ENCODE data around the gene NSUN3.
A peak's percentile ranks its signal among the peaks of the same experiment; 100 is the strongest.

Gene NSUN3

GRCh38 chr3:94024385-94024784 is 38.5 kb upstream of the NSUN3 start:
- no peak overlapping the region for H2BK12ac ChIP-seq (ENCODE audit: low read length in 2 of 2)
- peaks cover 2% of the 10 kb centered on the region for H3K79me1 ChIP-seq (replicated peaks; ENCODE audit: low read length, poor library complexity, severe bottlenecking)
- no peak overlapping the region for H3K4me2 ChIP-seq (ENCODE audit: low read length, poor library complexity, severe bottlenecking)
- H2AK5ac ChIP-seq (ENCODE audit: low read length, severe bottlenecking) = no peak overlapping the region
- DNase-seq = no peak
- H3K27me3 ChIP-seq (ENCODE audit: control insufficient read depth in 1 of 2, insufficient read depth in 1 of 2, low read length in 2 of 2) = no peaks in the 10 kb centered on the region
- no peak overlapping the region for H4K8ac ChIP-seq (ENCODE audit: low read length)
- no peaks in the 10 kb centered on the region for H3K4me1 ChIP-seq (ENCODE audit: control insufficient read depth, insufficient read depth, low read depth, low read length)
- no peak overlapping the region for H2AFZ ChIP-seq (ENCODE audit: low read depth, low read length)
- H2BK5ac ChIP-seq (ENCODE audit: low read depth, low read length, poor library complexity, severe bottlenecking) = no peak overlapping the region
- no peak overlapping the region for H3K4ac ChIP-seq (ENCODE audit: low read depth in 1 of 2, low read length in 2 of 2)
- peak overlapping the region; percentile 5 for H2BK120ac ChIP-seq (ENCODE audit: low read depth, low read length)
- no peak overlapping the region for H3K14ac ChIP-seq (ENCODE audit: low read length in 2 of 2)
- no peak overlapping the region for H3K18ac ChIP-seq (ENCODE audit: low read depth in 1 of 2, low read length in 2 of 2)
- H3K27ac ChIP-seq (ENCODE audit: low read length, poor library complexity, severe bottlenecking) = no peak overlapping the region
- 100% methylated on average over 1 of the region's 3 CpGs for WGBS
- no peak overlapping the region for H3K4me3 ChIP-seq (ENCODE audit: insufficient read depth in 1 of 2, low read depth in 1 of 2, low read length in 2 of 2)
- no peak overlapping the region for H3K23ac ChIP-seq (ENCODE audit: low read length in 2 of 2)
- no peaks in the 10 kb centered on the region for H3K36me3 ChIP-seq (ENCODE audit: control insufficient read depth in 1 of 2, insufficient read depth in 2 of 2, low read depth in 1 of 2, low read length in 2 of 2)
- no peak overlapping the region for H4K91ac ChIP-seq (ENCODE audit: low read length)
- peak overlapping the region; percentile 76 for H3K9ac ChIP-seq (ENCODE audit: low read length)
- no peaks in the 10 kb centered on the region for H3K9me3 ChIP-seq (ENCODE audit: control insufficient read depth, low read length)
- no peak overlapping the region for H2BK15ac ChIP-seq (ENCODE audit: low read depth, poor library complexity, severe bottlenecking)

GRCh38 chr3:94026623-94027022 is 36.2 kb upstream of the NSUN3 start:
- Histone ChIP-seq H3K4me1 (ENCODE audit: control insufficient read depth, insufficient read depth, low read depth, low read length) (no peaks in the 10 kb centered on the region), H3K4ac (ENCODE audit: low read depth in 1 of 2, low read length in 2 of 2) (no peak overlapping the region), H3K9me3 (ENCODE audit: control insufficient read depth, low read length) (no peaks in the 10 kb centered on the region), H2AK5ac (ENCODE audit: low read length, severe bottlenecking) (no peak overlapping the region), H2BK15ac (ENCODE audit: low read depth, poor library complexity, severe bottlenecking) (no peak overlapping the region), H3K14ac (ENCODE audit: low read length in 2 of 2) (no peak overlapping the region), H3K18ac (ENCODE audit: low read depth in 1 of 2, low read length in 2 of 2) (no peak overlapping the region), H4K91ac (ENCODE audit: low read length) (no peak overlapping the region), H3K27ac (ENCODE audit: low read length, poor library complexity, severe bottlenecking) (no peak overlapping the region), H2BK120ac (ENCODE audit: low read depth, low read length) (no peak overlapping the region), H2BK5ac (ENCODE audit: low read depth, low read length, poor library complexity, severe bottlenecking) (no peak overlapping the region), H3K36me3 (ENCODE audit: control insufficient read depth in 1 of 2, insufficient read depth in 2 of 2, low read depth in 1 of 2, low read length in 2 of 2) (no peaks in the 10 kb centered on the region), H2AFZ (ENCODE audit: low read depth, low read length) (no peak overlapping the region), H2BK12ac (ENCODE audit: low read length in 2 of 2) (no peak overlapping the region), H3K9ac (ENCODE audit: low read length) (no peak overlapping the region), H3K4me3 (ENCODE audit: insufficient read depth in 1 of 2, low read depth in 1 of 2, low read length in 2 of 2) (no peak overlapping the region), H3K4me2 (ENCODE audit: low read length, poor library complexity, severe bottlenecking) (no peak overlapping the region), H4K8ac (ENCODE audit: low read length) (no peak overlapping the region), H3K79me1 (replicated peaks; ENCODE audit: low read length, poor library complexity, severe bottlenecking) (no peaks in the 10 kb centered on the region), H3K23ac (ENCODE audit: low read length in 2 of 2) (no peak overlapping the region), H3K27me3 (ENCODE audit: control insufficient read depth in 1 of 2, insufficient read depth in 1 of 2, low read length in 2 of 2) (no peaks in the 10 kb centered on the region)
- WGBS = no CpG with 5 or more reads among the region's 2 CpGs
- DNase-seq = no peak

GRCh38 chr3:94028093-94028837 is 34.6 kb upstream of the NSUN3 start, which contains the start of gene STX19:
Gene STX19, minus strand, starts transcription at chr3:94028597. Its CDS starts 13,328 bp downstream, at chr3:94015269.
- H3K4me2 ChIP-seq (ENCODE audit: low read length, poor library complexity, severe bottlenecking) = no peak within 1 kb of the TSS
- H2AK5ac ChIP-seq (ENCODE audit: low read length, severe bottlenecking) = no peak within 1 kb of the TSS
- no peak within 1 kb of the TSS for H3K4ac ChIP-seq (ENCODE audit: low read depth in 1 of 2, low read length in 2 of 2)
- no peaks in the 10 kb centered on the region for H3K36me3 ChIP-seq (ENCODE audit: control insufficient read depth in 1 of 2, insufficient read depth in 2 of 2, low read depth in 1 of 2, low read length in 2 of 2)
- H3K27me3 ChIP-seq (ENCODE audit: control insufficient read depth in 1 of 2, insufficient read depth in 1 of 2, low read length in 2 of 2) = no peaks in the 10 kb centered on the region
- H2AFZ ChIP-seq (ENCODE audit: low read depth, low read length) = no peak within 1 kb of the TSS
- H2BK12ac ChIP-seq (ENCODE audit: low read length in 2 of 2) = no peak within 1 kb of the TSS
- no peak within 1 kb of the TSS for H3K4me3 ChIP-seq (ENCODE audit: insufficient read depth in 1 of 2, low read depth in 1 of 2, low read length in 2 of 2)
- H2BK5ac ChIP-seq (ENCODE audit: low read depth, low read length, poor library complexity, severe bottlenecking) = no peak within 1 kb of the TSS
- no peaks in the 10 kb centered on the region for H3K4me1 ChIP-seq (ENCODE audit: control insufficient read depth, insufficient read depth, low read depth, low read length)
- no peak within 1 kb of the TSS for H3K9ac ChIP-seq (ENCODE audit: low read length)
- H4K8ac ChIP-seq (ENCODE audit: low read length) = no peak within 1 kb of the TSS
- no peaks in the 10 kb centered on the region for H3K9me3 ChIP-seq (ENCODE audit: control insufficient read depth, low read length)
- no peak within 1 kb of the TSS for H3K23ac ChIP-seq (ENCODE audit: low read length in 2 of 2)
- no peak within 1 kb of the TSS for H3K18ac ChIP-seq (ENCODE audit: low read depth in 1 of 2, low read length in 2 of 2)
- H3K79me1 ChIP-seq (replicated peaks; ENCODE audit: low read length, poor library complexity, severe bottlenecking) = no peaks in the 10 kb centered on the region
- no peak within 1 kb of the TSS for H3K14ac ChIP-seq (ENCODE audit: low read length in 2 of 2)
- H4K91ac ChIP-seq (ENCODE audit: low read length) = no peak within 1 kb of the TSS
- DNase-seq = no peak
- H2BK15ac ChIP-seq (ENCODE audit: low read depth, poor library complexity, severe bottlenecking) = no peak within 1 kb of the TSS
- H3K27ac ChIP-seq (ENCODE audit: low read length, poor library complexity, severe bottlenecking) = no peak within 1 kb of the TSS
- 98% methylated on average over 5 of the region's 8 CpGs for WGBS
- H2BK120ac ChIP-seq (ENCODE audit: low read depth, low read length) = no peak within 1 kb of the TSS

- no peak overlapping the region for H3K27ac ChIP-seq (ENCODE audit: low read length, poor library complexity, severe bottlenecking)
- no peaks in the 10 kb centered on the region for H3K9me3 ChIP-seq (ENCODE audit: control insufficient read depth, low read length)
- H3K4me2 ChIP-seq (ENCODE audit: low read length, poor library complexity, severe bottlenecking) = no peak overlapping the region
- no peak overlapping the region for H3K18ac ChIP-seq (ENCODE audit: low read depth in 1 of 2, low read length in 2 of 2)
- H2BK120ac ChIP-seq (ENCODE audit: low read depth, low read length) = no peak overlapping the region
- no peak overlapping the region for H3K14ac ChIP-seq (ENCODE audit: low read length in 2 of 2)
- no peak overlapping the region for H3K9ac ChIP-seq (ENCODE audit: low read length)
- no peak overlapping the region for H4K8ac ChIP-seq (ENCODE audit: low read length)
- no peaks in the 10 kb centered on the region for H3K4me1 ChIP-seq (ENCODE audit: control insufficient read depth, insufficient read depth, low read depth, low read length)
- H2BK5ac ChIP-seq (ENCODE audit: low read depth, low read length, poor library complexity, severe bottlenecking) = no peak overlapping the region
- no peak overlapping the region for H3K4ac ChIP-seq (ENCODE audit: low read depth in 1 of 2, low read length in 2 of 2)
- peak; percentile 46 for DNase-seq
- peaks cover 0 to 3% of the 10 kb centered on the region in 2 experiments for H3K36me3 ChIP-seq (ENCODE audit: control insufficient read depth in 1 of 2, insufficient read depth in 2 of 2, low read depth in 1 of 2, low read length in 2 of 2)
- no peaks in the 10 kb centered on the region for H3K27me3 ChIP-seq (ENCODE audit: control insufficient read depth in 1 of 2, insufficient read depth in 1 of 2, low read length in 2 of 2)
- H3K4me3 ChIP-seq (ENCODE audit: insufficient read depth in 1 of 2, low read depth in 1 of 2, low read length in 2 of 2) = no peak overlapping the region
- H3K23ac ChIP-seq (ENCODE audit: low read length in 2 of 2) = no peak overlapping the region
- 56% methylated on average over 2 of the region's 3 CpGs for WGBS
- H4K91ac ChIP-seq (ENCODE audit: low read length) = no peak overlapping the region
- peaks cover 3% of the 10 kb centered on the region for H3K79me1 ChIP-seq (replicated peaks; ENCODE audit: low read length, poor library complexity, severe bottlenecking)
- H2AFZ ChIP-seq (ENCODE audit: low read depth, low read length) = no peak overlapping the region
- H2AK5ac ChIP-seq (ENCODE audit: low read length, severe bottlenecking) = no peak overlapping the region
- H2BK12ac ChIP-seq (ENCODE audit: low read length in 2 of 2) = no peak overlapping the region
- H2BK15ac ChIP-seq (ENCODE audit: low read depth, poor library complexity, severe bottlenecking) = no peak overlapping the region
Observed at GRCh38 chr3:94036909-94037507, 25.9 kb upstream of the NSUN3 start.
